Peyer's patch (tissue), 4 donors: ENCODE data around the gene KPNA4.

Experiments
- POLR2A ChIP-seq, 2 donors: fragments of 450-650 bp; IDR thresholded peaks; one replicate each; pipeline ENCODE4 v1.5.1; 2017; ENCODE audit warnings: antibody characterized with exemption in 2 of 2, mild to moderate bottlenecking in 2 of 2, moderate library complexity in 2 of 2
- TF ChIP-seq, protein P1 (sequence below), 6 experiments: fragments of 450-650 bp in 4 of 6; fragments of 200-600 bp in 2 of 6; sonication (generic) in 1 of 6; IDR thresholded peaks; one replicate each; pipeline ENCODE4 v1.5.1; 2017 to 2019; ENCODE audit warnings: antibody characterized with exemption in 6 of 6, mild to moderate bottlenecking in 3 of 6, moderate library complexity in 1 of 6

DNA sequence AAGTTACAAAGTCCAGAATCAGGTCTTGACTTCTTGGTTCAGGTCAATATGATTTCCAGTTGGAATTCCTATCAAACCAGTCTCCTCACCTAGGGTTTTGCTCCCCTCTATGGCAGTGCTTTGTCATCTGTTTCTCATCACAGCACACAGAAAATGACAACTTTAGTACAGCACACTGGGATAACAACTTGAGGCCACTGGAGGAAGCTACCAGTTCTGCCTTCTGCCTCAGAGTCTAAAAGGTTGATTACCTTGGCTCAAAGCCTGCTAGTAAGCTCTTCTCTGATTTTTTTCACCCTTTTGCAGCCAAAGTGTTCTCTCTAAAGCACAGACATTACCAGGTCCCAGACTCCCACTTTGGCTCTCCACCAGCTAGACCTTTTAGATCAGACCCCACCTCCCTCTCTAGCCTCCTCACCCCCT is 90.9 kb downstream of the KPNA4 start:
- TF ChIP-seq, protein P1, sequence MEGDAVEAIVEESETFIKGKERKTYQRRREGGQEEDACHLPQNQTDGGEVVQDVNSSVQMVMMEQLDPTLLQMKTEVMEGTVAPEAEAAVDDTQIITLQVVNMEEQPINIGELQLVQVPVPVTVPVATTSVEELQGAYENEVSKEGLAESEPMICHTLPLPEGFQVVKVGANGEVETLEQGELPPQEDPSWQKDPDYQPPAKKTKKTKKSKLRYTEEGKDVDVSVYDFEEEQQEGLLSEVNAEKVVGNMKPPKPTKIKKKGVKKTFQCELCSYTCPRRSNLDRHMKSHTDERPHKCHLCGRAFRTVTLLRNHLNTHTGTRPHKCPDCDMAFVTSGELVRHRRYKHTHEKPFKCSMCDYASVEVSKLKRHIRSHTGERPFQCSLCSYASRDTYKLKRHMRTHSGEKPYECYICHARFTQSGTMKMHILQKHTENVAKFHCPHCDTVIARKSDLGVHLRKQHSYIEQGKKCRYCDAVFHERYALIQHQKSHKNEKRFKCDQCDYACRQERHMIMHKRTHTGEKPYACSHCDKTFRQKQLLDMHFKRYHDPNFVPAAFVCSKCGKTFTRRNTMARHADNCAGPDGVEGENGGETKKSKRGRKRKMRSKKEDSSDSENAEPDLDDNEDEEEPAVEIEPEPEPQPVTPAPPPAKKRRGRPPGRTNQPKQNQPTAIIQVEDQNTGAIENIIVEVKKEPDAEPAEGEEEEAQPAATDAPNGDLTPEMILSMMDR (IDR thresholded peaks at IDR 0.05), result no peak
- TF ChIP-seq POLR2A (IDR thresholded peaks at IDR 0.05), result no peak
